Lung (tissue), 12 donors: Measurements from ENCODE around the gene GLRX5. TPM values are rescaled to one million over a fixed set of nuclear protein-coding genes. Genes with fewer than 3 reads are reported as not detected.
A peak's percentile ranks its signal among the peaks of the same experiment; 100 is the strongest.

Experiments
- ATAC-seq: fragments of 200-7000 bp; cut with Tn5 transposase; one replicate; pipeline ENCODE4 v1.9.1; 2020; ENCODE audit warnings: moderate number of reproducible peaks; ENCODE audit not compliant: insufficient read depth, low FRiP score
- DNase-seq, 3 donors: peaks; one replicate each; pipeline ENCODE4 v3.0.0-alpha.2; 2013 to 2017
- H3K27ac ChIP-seq, 2 donors: one replicate each; pipeline ENCODE4 v1.5.1; 2013; ENCODE audit warnings: mild to moderate bottlenecking in 2 of 2, moderate library complexity in 2 of 2, control low read depth in 1 of 2, inconsistent platforms in 1 of 2, low read depth in 1 of 2, low read length in 1 of 2
- H3K27me3 ChIP-seq, 3 donors: one replicate each; pipeline ENCODE4 v1.5.1; 2013; ENCODE audit warnings: low read length in 2 of 3; ENCODE audit not compliant: control insufficient read depth in 3 of 3, insufficient read depth in 3 of 3
- H3K36me3 ChIP-seq, 4 donors: one replicate each; pipeline ENCODE4 v1.5.1; 2013; ENCODE audit warnings: low read length in 4 of 4, mild to moderate bottlenecking in 1 of 4, moderate library complexity in 1 of 4; ENCODE audit not compliant: control insufficient read depth in 4 of 4, insufficient read depth in 4 of 4
- H3K4me1 ChIP-seq, 5 donors: one replicate each; pipeline ENCODE4 v1.5.1; 2013; ENCODE audit warnings: low read length in 5 of 5, mild to moderate bottlenecking in 2 of 5, moderate library complexity in 1 of 5; ENCODE audit not compliant: control insufficient read depth in 5 of 5, insufficient read depth in 5 of 5
- H3K4me3 ChIP-seq: one replicate; pipeline ENCODE4 v1.5.1; 2013; ENCODE audit warnings: mild to moderate bottlenecking, control low read depth, moderate library complexity
- H3K9ac ChIP-seq, 2 donors: one replicate each; pipeline ENCODE4 v1.5.1; 2013; ENCODE audit warnings: low read length in 2 of 2, control low read depth in 1 of 2; ENCODE audit not compliant: insufficient read depth in 1 of 2
- H3K9me3 ChIP-seq, 4 donors: one replicate each; pipeline ENCODE4 v1.5.1; 2013; ENCODE audit warnings: low read length in 3 of 4, mild to moderate bottlenecking in 1 of 4, moderate library complexity in 1 of 4; ENCODE audit not compliant: control insufficient read depth in 4 of 4, insufficient read depth in 3 of 4
- CTCF ChIP-seq: IDR thresholded peaks from 2 replicates; pipeline ENCODE4 v1.5.1; 2012; ENCODE audit warnings: mild to moderate bottlenecking; ENCODE audit errors: control extremely low read depth, extremely low read depth
- WGBS, 2 donors: extraction: QIAGEN DNeasy Blood & Tissue Kit; methylation state at CpG; one replicate each; pipeline ENCODE4 v1.1.7; 2013; 5-methylcytosine and 5-hydroxymethylcytosine counted together
- polyA plus RNA-seq, 2 donors: library from polyadenylated mRNA; stranded (reverse); fragments of 200-250 nt; gene quantifications; one replicate each; pipeline ENCODE4 v1.2.1, GENCODE V29; 2013
- total RNA-seq, 2 donors: library from RNA; depleted of rRNA in 1 of 2; stranded (reverse); fragments of >200 nt in 1 of 2; gene quantifications; one replicate each; pipeline ENCODE4 v1.2.1, GENCODE V29; 2014 to 2021
- donor health status: control.
- donor health status: control.
- donor health status: Bipolar disorder and iron deficiency.
- donor health status: healthy.
- donor health status: DM: yes; HTN: yes; CAD: no.

Gene GLRX5
- total and polyA plus RNA-seq, 4 donors = 22.4 to 35.6 (median 29.1) TPM

GRCh38 chr14:95544588-95544987 is 9.7 kb downstream of the GLRX5 start:
- TF ChIP-seq CTCF = no peak
- Histone ChIP-seq H3K9me3 (no peaks in the 10 kb centered on the region), H3K36me3 (peaks cover 0 to 18% (median 6%) of the 10 kb centered on the region in 4 donors), H3K27ac (no peak overlapping the region), H3K4me1 (peaks cover 0 to 14% (median 4%) of the 10 kb centered on the region in 5 donors), H3K4me3 (no peak overlapping the region), H3K27me3 (no peaks in the 10 kb centered on the region), H3K9ac (no peak overlapping the region)
- ATAC-seq = no peak
- WGBS, 2 donors = 83 to 85% methylated on average over 8 of the region's 8 CpGs
- DNase-seq = no peak

GRCh38 chr14:95545515-95546168 is 10.8 kb downstream of the GLRX5 start:
- 87 to 93% methylated on average over 5 of the region's 5 CpGs for WGBS, 2 donors
- peak overlapping the region in 1 of 2 donors; percentile 43 for H3K27ac ChIP-seq
- H3K4me1 ChIP-seq = peaks cover 0 to 14% (median 4%) of the 10 kb centered on the region in 5 donors
- DNase-seq (no peak), ATAC-seq (no peak)
- H3K9ac ChIP-seq = no peak overlapping the region
- H3K4me3 ChIP-seq = no peak overlapping the region
- peaks cover 0 to 18% (median 7%) of the 10 kb centered on the region in 4 donors for H3K36me3 ChIP-seq
- no peaks in the 10 kb centered on the region for H3K9me3 ChIP-seq
- H3K27me3 ChIP-seq = no peaks in the 10 kb centered on the region
- no peak for TF ChIP-seq CTCF

GRCh38 chr14:95547272-95547625 is 12.4 kb downstream of the GLRX5 start:
- DNase-seq = no peak
- Histone ChIP-seq H3K9ac (no peak overlapping the region), H3K4me3 (no peak overlapping the region), H3K9me3 (peaks cover 0 to 2% (median 0%) of the 10 kb centered on the region in 4 donors), H3K36me3 (peaks cover 0 to 18% (median 8%) of the 10 kb centered on the region in 4 donors), H3K27ac (no peak overlapping the region), H3K4me1 (peaks cover 0 to 5% (median 0%) of the 10 kb centered on the region in 5 donors), H3K27me3 (no peaks in the 10 kb centered on the region)
- no peak for TF ChIP-seq CTCF
- WGBS, 2 donors = 92 to 95% methylated on average over 5 of the region's 5 CpGs
- no peak for ATAC-seq
